ENCODE measurements around the gene USP25.

USP25 gene

GRCh38 chr21:15868940-15869339 lies 139.2 kb downstream of the USP25 start:
- DNase-seq: no peak

- DNase-seq: no peak
Measured at GRCh38 chr21:15870819-15871218, 141.0 kb downstream of the USP25 start.

- DNase-seq: no peak
Measured at GRCh38 chr21:15872236-15872635, 142.5 kb downstream of the USP25 start.

- no peak for DNase-seq
Measured at GRCh38 chr21:15874615-15875014, 144.8 kb downstream of the USP25 start.

GRCh38 chr21:15875286-15875685 lies 145.5 kb downstream of the USP25 start:
- no peak for DNase-seq

- no peak for DNase-seq
Measured at GRCh38 chr21:15893902-15894301, 164.1 kb downstream of the USP25 start.

GRCh38 chr21:15894596-15894995 lies 164.8 kb downstream of the USP25 start:
- DNase-seq: no peak

GRCh38 chr21:15895142-15896106 lies 165.6 kb downstream of the USP25 start:
- DNase-seq: no peak

- DNase-seq: no peak
Measured at GRCh38 chr21:15896501-15896900, 166.7 kb downstream of the USP25 start.

GRCh38 chr21:15904389-15904788 lies 174.6 kb downstream of the USP25 start:
- no peak for DNase-seq

- no peak for DNase-seq
Measured at GRCh38 chr21:15908187-15908586, 178.4 kb downstream of the USP25 start.

GRCh38 chr21:15928196-15928595 lies 198.4 kb downstream of the USP25 start:
- DNase-seq: no peak

- no peak for DNase-seq
Measured at GRCh38 chr21:15928686-15929425, 199.1 kb downstream of the USP25 start.

GRCh38 chr21:15929536-15929935 lies 199.8 kb downstream of the USP25 start:
- DNase-seq: no peak
